Keratinocyte (primary cell): Measurements from ENCODE around the gene IL27RA. TPM values are rescaled to one million over a fixed set of nuclear protein-coding genes. Genes with fewer than 3 reads are reported as not detected.

Experiments used
- DNase-seq: peaks from one replicate; pipeline ENCODE4 v3.0.0-alpha.2; 2011; ENCODE audit warnings: low read depth, missing footprints, low spot score
- FAIRE-seq: peaks from 2 replicates; lab custom pipeline; 2011; peaks lifted over from hg19 to GRCh38; lab: Jason Lieb, UNC
- H2AFZ ChIP-seq: 2 replicates; pipeline ENCODE4 v1.6.0; 2012; ENCODE audit warnings: low read length, control low read depth, inconsistent platforms; ENCODE audit not compliant: control insufficient read depth
- H3K27ac ChIP-seq: 2 replicates; pipeline ENCODE4 v1.5.1; 2011; ENCODE audit warnings: low read length; ENCODE audit not compliant: control insufficient read depth, insufficient read depth
- H3K27me3 ChIP-seq: 3 replicates; pipeline ENCODE4 v1.6.0; 2011; ENCODE audit warnings: low read length; ENCODE audit not compliant: control insufficient read depth, insufficient read depth; ENCODE audit errors: extremely low read depth
- H3K36me3 ChIP-seq, 2 experiments: 2 replicates in 1 of 2; 3 replicates in 1 of 2; pipeline ENCODE4 v1.5.1; 2011; ENCODE audit warnings: low read length in 2 of 2, mild to moderate bottlenecking in 1 of 2; ENCODE audit not compliant: control insufficient read depth in 2 of 2, insufficient read depth in 2 of 2; ENCODE audit errors: extremely low read depth in 1 of 2
- H3K4me1 ChIP-seq: 3 replicates; pipeline ENCODE4 v1.5.1; 2011; ENCODE audit warnings: low read length; ENCODE audit not compliant: control insufficient read depth, insufficient read depth; ENCODE audit errors: extremely low read depth
- H3K4me2 ChIP-seq: 3 replicates; pipeline ENCODE4 v1.6.0; 2011; ENCODE audit warnings: low read depth, low read length; ENCODE audit not compliant: control insufficient read depth, insufficient read depth; ENCODE audit errors: extremely low read depth
- H3K4me3 ChIP-seq, 3 experiments: fragments of 200-600 bp in 1 of 3; sonication (generic) in 1 of 3; 2 replicates in 2 of 3; 3 replicates in 1 of 3; pipeline ENCODE4 v1.5.1; 2011 to 2016; ENCODE audit warnings: low read length in 3 of 3, mild to moderate bottlenecking in 3 of 3, control low read depth in 2 of 3, inconsistent platforms in 1 of 3, low read depth in 1 of 3, mixed read lengths in 1 of 3, mixed run types in 1 of 3, moderate library complexity in 1 of 3; ENCODE audit not compliant: control insufficient read depth in 2 of 3, insufficient read depth in 2 of 3; ENCODE audit errors: extremely low read depth in 1 of 3
- H3K79me2 ChIP-seq: 2 replicates; pipeline ENCODE4 v1.6.0; 2012; ENCODE audit warnings: low read length; ENCODE audit not compliant: control insufficient read depth, insufficient read depth
- H3K9ac ChIP-seq: 3 replicates; pipeline ENCODE4 v1.6.0; 2011; ENCODE audit warnings: low read length; ENCODE audit not compliant: control insufficient read depth, insufficient read depth; ENCODE audit errors: extremely low read depth
- H3K9me1 ChIP-seq: 3 replicates; pipeline ENCODE4 v1.6.0; 2011; ENCODE audit warnings: low read length; ENCODE audit not compliant: control insufficient read depth, insufficient read depth; ENCODE audit errors: extremely low read depth
- H3K9me3 ChIP-seq: 2 replicates; pipeline ENCODE4 v1.5.1; 2012; ENCODE audit warnings: low read depth, low read length; ENCODE audit not compliant: control insufficient read depth
- H4K20me1 ChIP-seq: 3 replicates; pipeline ENCODE4 v1.6.0; 2011; ENCODE audit warnings: low read length; ENCODE audit not compliant: control insufficient read depth, insufficient read depth; ENCODE audit errors: extremely low read depth
- CTCF ChIP-seq, 3 experiments: IDR thresholded peaks in 1 of 3; conservative IDR thresholded peaks in 1 of 3; optimal IDR thresholded peaks in 1 of 3; 2 replicates in 2 of 3; 3 replicates in 1 of 3; pipeline versions ENCODE3 to v1.5.1; 2011; ENCODE audit warnings: low read length in 3 of 3, mild to moderate bottlenecking in 3 of 3, moderate library complexity in 2 of 3, control low read depth in 1 of 3, inconsistent platforms in 1 of 3; ENCODE audit not compliant: insufficient read depth in 2 of 3; ENCODE audit errors: extremely low read depth in 1 of 3
- EZH2 ChIP-seq: IDR thresholded peaks from one replicate; pipeline ENCODE4 v1.6.1; 2012; ENCODE audit warnings: inconsistent platforms, mild to moderate bottlenecking, low read length, moderate library complexity
- dilution Hi-C: fragments of 300-500 bp; cut with MboI; formaldehyde crosslinking; loops from one replicate; pipeline ENCODE4 v1.7.0; 2020; ENCODE audit warnings: low sequenced_read_pairs; ENCODE audit not compliant: extremely low pct_ligation_motif_present
- polyA plus RNA-seq, 5 experiments: library from polyadenylated mRNA; depleted of rRNA in 3 of 5; stranded (reverse) in 3 of 5; stranded (forward) in 1 of 5; unstranded in 1 of 5; fragments of >200 nt; gene quantifications; 1 replicate in 1 of 5; 2 replicates in 3 of 5; 3 replicates in 1 of 5; pipeline versions ENCODE4 v1.2.1 to v1.2.3, GENCODE V29; 2011 to 2012; ENCODE audit warnings: missing spikeins in 2 of 5, low read depth in 1 of 5, low replicate concordance in 1 of 5

Gene IL27RA
- polyA plus RNA-seq, 1 donor (not counting 4 experiments of a cell fraction or from before 2014, with no cell fraction given): 2.2 TPM

- no peak overlapping the region for H3K4me2 ChIP-seq
- no peak overlapping the region for H3K9ac ChIP-seq
- no peak for FAIRE-seq
- H4K20me1 ChIP-seq: no peaks in the 10 kb centered on the region
- peaks cover 6% of the 10 kb centered on the region for H3K79me2 ChIP-seq
- H3K9me1 ChIP-seq: no peaks in the 10 kb centered on the region
- H3K27me3 ChIP-seq: no peaks in the 10 kb centered on the region
- H3K27ac ChIP-seq: no peak overlapping the region
- H2AFZ ChIP-seq: no peak overlapping the region
- TF ChIP-seq CTCF (optimal IDR thresholded peaks at IDR 0.05 in 1 of 3, IDR thresholded peaks at IDR 0.05 in 1 of 3, conservative IDR thresholded peaks at IDR 0.05 in 1 of 3; ENCODE audit: extremely low read depth in 1 of 3, insufficient read depth in 2 of 3, low read length in 3 of 3) (no peak), EZH2 (no peak)
- H3K9me3 ChIP-seq: no peaks in the 10 kb centered on the region
- peaks cover 4% of the 10 kb centered on the region for H3K4me1 ChIP-seq
- no peak for DNase-seq
- H3K36me3 ChIP-seq: peaks cover 8% of the 10 kb centered on the region in 2 experiments
- H3K4me3 ChIP-seq: no peak overlapping the region
- dilution Hi-C loops: no loop called here
These were observed 35.4 kb upstream of the IL27RA start for GRCh38 chr19:13995878-13996765.

GRCh38 chr19:13996928-13997630, 34.5 kb upstream of the IL27RA start:
- H3K9ac ChIP-seq: no peak overlapping the region
- peaks cover 5% of the 10 kb centered on the region for H3K4me1 ChIP-seq
- H3K4me2 ChIP-seq: no peak overlapping the region
- H3K9me3 ChIP-seq: no peaks in the 10 kb centered on the region
- TF ChIP-seq EZH2: no peak
- TF ChIP-seq CTCF (optimal IDR thresholded peaks at IDR 0.05 in 1 of 3, IDR thresholded peaks at IDR 0.05 in 1 of 3, conservative IDR thresholded peaks at IDR 0.05 in 1 of 3; ENCODE audit: extremely low read depth in 1 of 3, insufficient read depth in 2 of 3, low read length in 3 of 3): no peak
- no peaks in the 10 kb centered on the region for H3K9me1 ChIP-seq
- FAIRE-seq (no peak), DNase-seq (no peak)
- no peak overlapping the region for H3K4me3 ChIP-seq
- H3K27ac ChIP-seq: no peak overlapping the region
- H4K20me1 ChIP-seq: no peaks in the 10 kb centered on the region
- H3K27me3 ChIP-seq: no peaks in the 10 kb centered on the region
- no peak overlapping the region for H2AFZ ChIP-seq
- peaks cover 6% of the 10 kb centered on the region for H3K79me2 ChIP-seq
- H3K36me3 ChIP-seq: peaks cover 6 to 8% of the 10 kb centered on the region in 2 experiments
- dilution Hi-C loops: no loop called here
